HepG2 (cell line): ENCODE measurements around the gene C20orf202. TPM values are rescaled to one million over a fixed set of nuclear protein-coding genes. Genes with fewer than 3 reads are reported as not detected.

Experiments used
- ATAC-seq: fragments of 200-7000 bp; cut with Tn5 transposase; 3 replicates; pipeline ENCODE4 v1.9.1; 2020; ENCODE audit warnings: mild to moderate bottlenecking, moderate library complexity
- BruUV-seq: library from RNA; stranded (reverse); fragments of 400-500 nt; replicated peaks from 2 replicates; lab custom pipeline; 2021; lab: Mats Ljungman, UMichigan
- CTCF ChIA-PET: fragments of 300-600 bp; formaldehyde crosslinking; extraction: SDS; loops from one replicate; lab custom pipeline; 2021; ENCODE audit warnings: low total read pairs, inconsistent platforms, low intra/inter-chr PET ratio; lab: Yijun Ruan, JAX
- POLR2A ChIA-PET: fragments of 350-600 bp; sonication (Branson Sonifier 250); formaldehyde crosslinking; loops from one replicate; lab custom pipeline; 2020; ENCODE audit warnings: antibody characterized with exemption, inconsistent platforms; lab: Yijun Ruan, JAX
- DNase-seq: peaks from one replicate; pipeline ENCODE4 v3.0.0-alpha.2; 2015; ENCODE audit warnings: low spot score
- FAIRE-seq: peaks from 3 replicates; lab custom pipeline; 2011; peaks lifted over from hg19 to GRCh38; lab: Jason Lieb, UNC
- H2AFZ ChIP-seq: one replicate; pipeline ENCODE4 v1.6.1; 2011; ENCODE audit warnings: low read length, inconsistent platforms
- H3K27ac ChIP-seq: fragments of 300-600 bp; 3 replicates; pipeline ENCODE4 v1.8.0; 2011; ENCODE audit warnings: mixed run types, mild to moderate bottlenecking, mixed read lengths, low read length, inconsistent platforms; ENCODE audit not compliant: insufficient read depth; ENCODE audit errors: extremely low read length
- H3K27me3 ChIP-seq, 2 experiments: fragments of 200-600 bp in 1 of 2; 2 replicates in 1 of 2; 3 replicates in 1 of 2; pipeline versions ENCODE4 v1.6.0 to v1.8.0; 2011; ENCODE audit warnings: low read length in 2 of 2, mild to moderate bottlenecking in 2 of 2, moderate library complexity in 2 of 2, inconsistent platforms in 1 of 2; ENCODE audit not compliant: insufficient read depth in 2 of 2, control insufficient read depth in 1 of 2
- H3K36me3 ChIP-seq, 2 experiments: fragments of 200-600 bp in 1 of 2; replicated peaks in 1 of 2; 2 replicates in 1 of 2; 3 replicates in 1 of 2; pipeline versions ENCODE4 v1.5.1 to v1.8.0; 2011; ENCODE audit warnings: low read length in 2 of 2, inconsistent platforms in 1 of 2; ENCODE audit not compliant: insufficient read depth in 2 of 2, control insufficient read depth in 1 of 2
- H3K4me1 ChIP-seq: 2 replicates; pipeline ENCODE4 v1.5.1; 2012; ENCODE audit warnings: low read length, inconsistent platforms; ENCODE audit not compliant: insufficient read depth
- H3K4me2 ChIP-seq: 2 replicates; pipeline ENCODE4 v1.6.0; 2011; ENCODE audit warnings: low read depth, low read length, inconsistent platforms
- H3K4me3 ChIP-seq, 3 experiments: fragments of 200-600 bp in 1 of 3; sonication (generic), shearing (Covaris generic) in 1 of 3; replicated peaks in 1 of 3; 2 replicates each; pipeline ENCODE4 v1.5.1; 2011 to 2016; ENCODE audit warnings: low read length in 3 of 3, inconsistent platforms in 2 of 3, low read depth in 2 of 3, mild to moderate bottlenecking in 2 of 3, control low read depth in 1 of 3, mixed read lengths in 1 of 3; ENCODE audit not compliant: insufficient read depth in 1 of 3
- H3K79me2 ChIP-seq: one replicate; pipeline ENCODE4 v1.6.1; 2011; ENCODE audit warnings: low read length, inconsistent platforms; ENCODE audit not compliant: insufficient read depth
- H3K9ac ChIP-seq: 2 replicates; pipeline ENCODE4 v1.6.0; 2011; ENCODE audit warnings: mild to moderate bottlenecking, low read depth, low read length, inconsistent platforms; ENCODE audit not compliant: insufficient read depth
- H3K9me3 ChIP-seq: 2 replicates; pipeline ENCODE4 v1.5.1; 2012; ENCODE audit warnings: mild to moderate bottlenecking, low read length
- H4K20me1 ChIP-seq: 2 replicates; pipeline ENCODE4 v1.6.0; 2011; ENCODE audit warnings: inconsistent platforms, mild to moderate bottlenecking, low read length, moderate library complexity; ENCODE audit not compliant: insufficient read depth
- AGO2 ChIP-seq: fragments of 200-400 bp; formaldehyde crosslinking; optimal IDR thresholded peaks from 2 replicates; pipeline ENCODE3; 2017; ENCODE audit warnings: mild to moderate bottlenecking, low read depth, low read length, moderate library complexity
- CBFB ChIP-seq: sonication (generic); formaldehyde crosslinking; IDR thresholded peaks from 2 replicates; pipeline ENCODE4 v1.4.0; 2020; ENCODE audit warnings: missing genetic modification reagents
- NR2F1 ChIP-seq, 2 experiments: fragments of 450-650 bp in 1 of 2; formaldehyde crosslinking in 1 of 2; IDR thresholded peaks; 2 replicates each; pipeline versions ENCODE4 v1.5.0 to v1.6.1; 2016 to 2020; ENCODE audit warnings: mild to moderate bottlenecking in 1 of 2, missing compliant biosample characterization in 1 of 2, missing genetic modification reagents in 1 of 2, moderate library complexity in 1 of 2
- PITX1 ChIP-seq: sonication (generic); formaldehyde crosslinking; IDR thresholded peaks from 2 replicates; pipeline ENCODE4 v1.5.1; 2020; ENCODE audit warnings: mild to moderate bottlenecking, missing genetic modification reagents
- RERE ChIP-seq: IDR thresholded peaks from 2 replicates; pipeline ENCODE4 v1.6.1; 2016; ENCODE audit warnings: low read depth, missing genetic modification reagents, missing compliant biosample characterization
- SCMH1 ChIP-seq: sonication (generic); formaldehyde crosslinking; IDR thresholded peaks from 2 replicates; pipeline ENCODE4 v1.9.0; 2021; ENCODE audit warnings: missing genetic modification reagents, mild to moderate bottlenecking, borderline replicate concordance
- ZMYM3 ChIP-seq: sonication (generic); formaldehyde crosslinking; IDR thresholded peaks from 2 replicates; pipeline ENCODE4 v1.5.1; 2020; ENCODE audit warnings: mild to moderate bottlenecking, missing genetic modification reagents
- ZNF430 ChIP-seq: sonication (generic); formaldehyde crosslinking; IDR thresholded peaks from 2 replicates; pipeline ENCODE4 v1.9.0; 2021; ENCODE audit warnings: mild to moderate bottlenecking, missing genetic modification reagents
- ZNF503 ChIP-seq: sonication (generic); formaldehyde crosslinking; IDR thresholded peaks from 2 replicates; pipeline ENCODE4 v1.4.0; 2020; ENCODE audit warnings: missing genetic modification reagents
- ZNF639 ChIP-seq: conservative IDR thresholded peaks from 2 replicates; pipeline ENCODE4 v1.6.1; 2018; ENCODE audit warnings: missing genetic modification reagents
- ZNF768 ChIP-seq: sonication (generic); formaldehyde crosslinking; IDR thresholded peaks from 2 replicates; pipeline ENCODE4 v1.4.0; 2020; ENCODE audit warnings: missing genetic modification reagents
- WGBS: methylation state at CpG from one replicate; pipeline ENCODE4 v1.1.6; 2017; ENCODE audit warnings: low lambda C conversion rate; 5-methylcytosine and 5-hydroxymethylcytosine counted together
- in situ Hi-C: cut with HindIII; loops from 2 replicates; pipeline ENCODE4 v1.10.0; 2017; ENCODE audit warnings: low pct_unique_long_range_greater_than_20kb; ENCODE audit not compliant: extremely low pct_ligation_motif_present
- intact Hi-C: fragments of 100-400 bp; cut with micrococcal nuclease; formaldehyde crosslinking; loops from one replicate; pipeline ENCODE4 v1.10.0; 2022; ENCODE audit not compliant: unreplicated experiment
- polyA plus RNA-seq, 8 experiments: library from polyadenylated mRNA; depleted of rRNA in 3 of 8; stranded (reverse) in 7 of 8; unstranded in 1 of 8; fragments of >200 nt; fragmentation: Illumina TruSeq in 4 of 8; extraction: Trizol in 4 of 8; gene quantifications; 2 replicates each; pipeline versions ENCODE4 v1.2.1 to v1.2.3, GENCODE V29; 2011 to 2016; ENCODE audit warnings: low read depth in 4 of 8, missing spikeins in 1 of 8, mixed read lengths in 1 of 8; ENCODE audit not compliant: insufficient read depth in 1 of 8
- total RNA-seq, 5 experiments: library from RNA; depleted of rRNA; stranded (reverse); fragments of >200 nt; fragmentation: Illumina TruSeq; extraction: Trizol; gene quantifications; 2 replicates each; pipeline ENCODE4 v1.2.3, GENCODE V29; 2016; ENCODE audit warnings: low read depth in 1 of 5

The C20orf202 gene
- total and polyA plus RNA-seq, 2 of the 13 experiments (the other 11 are each of a cell fraction or from before 2014, with no cell fraction given): 0.20 to 1.2 TPM

GRCh38 chr20:1177680-1178079 is 25.6 kb upstream of the C20orf202 start (continued):
- TF ChIP-seq AGO2: no peak

- ChIA-PET CTCF (interaction anchor here (1.7 kb wide), 1 partner anchor 35 kb away, joined by 8 read pairs; no protein-coding TSS in a partner anchor), POLR2A (no interaction called here)
- no peak overlapping the region for H2AFZ ChIP-seq
- H3K9ac ChIP-seq: no peak overlapping the region
- H3K27ac ChIP-seq: no peak overlapping the region
- no peak overlapping the region for H3K4me2 ChIP-seq
- H3K79me2 ChIP-seq: no peaks in the 10 kb centered on the region
- DNase-seq (no peak), ATAC-seq (no peak), FAIRE-seq (no peak)
- no peaks in the 10 kb centered on the region for H3K27me3 ChIP-seq
- peaks cover 2 to 4% of the 10 kb centered on the region in 2 experiments; a peak in 2 of 5 replicates for H3K36me3 ChIP-seq
- H3K4me3 ChIP-seq: no peak overlapping the region
- H4K20me1 ChIP-seq: 0 out of 2 replicates have a peak, but pooled peaks cover 1% of the 10 kb centered on the region
- intact Hi-C loops: no loop called here
- no peak for TF ChIP-seq CBFB
- no peak for TF ChIP-seq ZNF430
- no peak for TF ChIP-seq SCMH1 (CRISPR knock-in tag)
- TF ChIP-seq ZNF768: peak; percentile 90
- TF ChIP-seq NR2F1 (CRISPR knock-in tag; IDR thresholded peaks at IDR 0.05): no peak
- TF ChIP-seq RERE (CRISPR knock-in tag): no peak
- TF ChIP-seq ZNF503 (CRISPR knock-in tag): no peak
- peak; percentile 78 for TF ChIP-seq ZMYM3 (CRISPR knock-in tag)
- TF ChIP-seq PITX1 (CRISPR knock-in tag): peak; percentile 35; the same call in 1 of the 2 replicates
- no peak for TF ChIP-seq ZNF639
- peaks cover 10% of the 10 kb centered on the region for H3K4me1 ChIP-seq
- in situ Hi-C loops: no loop called here
- no TSS peak for BruUV-seq
- WGBS: 83% methylated on average over 3 of the region's 3 CpGs
- H3K9me3 ChIP-seq: no peaks in the 10 kb centered on the region
Measured at GRCh38 chr20:1178103-1178502, 25.2 kb upstream of the C20orf202 start.
